MM.1S (cell line): ENCODE measurements around the gene FBLN1.
"Not testable (repeated sequence)": the region's sequence is repeated elsewhere in the genome, so short reads cannot be mapped to it uniquely, and the experiment has no call there.

Experiments
- DNase-seq: peaks from one replicate; pipeline ENCODE4 v3.0.0-alpha.2; 2015
- H2AFZ ChIP-seq: fragments of 300-600 bp; sonication (generic); 2 replicates; pipeline ENCODE4 v1.6.0; 2016; ENCODE audit warnings: antibody characterized with exemption, low read length
- H3F3A ChIP-seq: fragments of 300-600 bp; sonication (generic); 2 replicates; pipeline ENCODE4 v1.6.1; 2016; ENCODE audit warnings: mild to moderate bottlenecking, antibody characterized with exemption, low read length, moderate library complexity, mixed read lengths; ENCODE audit not compliant: insufficient read depth
- H3K27ac ChIP-seq: fragments of 300-600 bp; sonication (generic); 2 replicates; pipeline ENCODE4 v1.5.1; 2016; ENCODE audit warnings: mild to moderate bottlenecking, low read length
- H3K27me3 ChIP-seq: fragments of 300-600 bp; sonication (generic); replicated peaks from 2 replicates; pipeline ENCODE4 v1.6.0; 2016; ENCODE audit warnings: low read length; ENCODE audit not compliant: insufficient read depth
- H3K36me3 ChIP-seq: fragments of 300-600 bp; sonication (generic); replicated peaks from 2 replicates; pipeline ENCODE4 v1.6.1; 2016; ENCODE audit warnings: mild to moderate bottlenecking, low read length, mixed read lengths; ENCODE audit not compliant: insufficient read depth
- H3K4me1 ChIP-seq: fragments of 300-600 bp; sonication (generic); 2 replicates; pipeline ENCODE4 v1.6.1; 2016; ENCODE audit warnings: low read length, mixed read lengths
- H3K4me2 ChIP-seq: fragments of 300-600 bp; sonication (generic); 2 replicates; pipeline ENCODE4 v1.6.0; 2016; ENCODE audit warnings: low read depth, low read length
- H3K4me3 ChIP-seq: fragments of 300-600 bp; sonication (generic); 2 replicates; pipeline ENCODE4 v1.5.1; 2016; ENCODE audit warnings: low read length, mixed read lengths
- H3K79me2 ChIP-seq: fragments of 300-600 bp; sonication (generic); 2 replicates; pipeline ENCODE4 v1.6.1; 2016; ENCODE audit warnings: mixed run types, low read length, mixed read lengths
- H3K9ac ChIP-seq: fragments of 300-600 bp; sonication (generic); 2 replicates; pipeline ENCODE4 v1.6.1; 2016; ENCODE audit warnings: low read length, mixed read lengths
- H3K9me2 ChIP-seq: fragments of 300-600 bp; sonication (generic); replicated peaks from 2 replicates; pipeline ENCODE4 v1.6.1; 2016; ENCODE audit warnings: mild to moderate bottlenecking, low read length, mixed read lengths; ENCODE audit not compliant: insufficient read depth
- H3K9me3 ChIP-seq: fragments of 300-600 bp; sonication (generic); replicated peaks from 2 replicates; pipeline ENCODE4 v1.6.1; 2016; ENCODE audit warnings: mild to moderate bottlenecking, low read length, mixed read lengths; ENCODE audit not compliant: insufficient read depth
- H4K20me1 ChIP-seq: fragments of 300-600 bp; sonication (generic); 2 replicates; pipeline ENCODE4 v1.6.1; 2016; ENCODE audit warnings: mild to moderate bottlenecking, low read length, moderate library complexity, mixed read lengths; ENCODE audit not compliant: insufficient read depth
- CTCF ChIP-seq: fragments of 300-600 bp; sonication (generic); IDR thresholded peaks from 2 replicates; pipeline ENCODE4 v1.5.1; 2016; ENCODE audit warnings: antibody characterized with exemption, low read length, mixed read lengths
- EZH2 ChIP-seq: fragments of 300-600 bp; sonication (generic); optimal IDR thresholded peaks from 2 replicates; pipeline ENCODE3; 2017; ENCODE audit warnings: low read depth, mild to moderate bottlenecking, antibody characterized with exemption, low read length, mixed read lengths
- EZH2phosphoT487 ChIP-seq: fragments of 300-600 bp; sonication (generic); IDR thresholded peaks from 2 replicates; pipeline ENCODE4 v1.6.1; 2018; ENCODE audit warnings: antibody characterized with exemption, low read length

The FBLN1 gene

GRCh38 chr22:45552580-45553350, 50.1 kb downstream of the FBLN1 start:
- Histone ChIP-seq H3K27me3 (peaks cover 58% of the 10 kb centered on the region), H3K36me3 (no peaks in the 10 kb centered on the region), H3K9me2 (no peaks in the 10 kb centered on the region), H3F3A (no peaks in the 10 kb centered on the region), H2AFZ (no peak overlapping the region), H3K4me2 (no peak overlapping the region), H3K4me1 (no peaks in the 10 kb centered on the region), H4K20me1 (no peaks in the 10 kb centered on the region), H3K9me3 (no peaks in the 10 kb centered on the region), H3K27ac (no peak overlapping the region), H3K9ac (no peak overlapping the region), H3K79me2 (no peaks in the 10 kb centered on the region), H3K4me3 (no peak overlapping the region)
- no peak for DNase-seq
- TF ChIP-seq CTCF, result no peak
- no peak for TF ChIP-seq EZH2phosphoT487
- no peak for TF ChIP-seq EZH2

DNA sequence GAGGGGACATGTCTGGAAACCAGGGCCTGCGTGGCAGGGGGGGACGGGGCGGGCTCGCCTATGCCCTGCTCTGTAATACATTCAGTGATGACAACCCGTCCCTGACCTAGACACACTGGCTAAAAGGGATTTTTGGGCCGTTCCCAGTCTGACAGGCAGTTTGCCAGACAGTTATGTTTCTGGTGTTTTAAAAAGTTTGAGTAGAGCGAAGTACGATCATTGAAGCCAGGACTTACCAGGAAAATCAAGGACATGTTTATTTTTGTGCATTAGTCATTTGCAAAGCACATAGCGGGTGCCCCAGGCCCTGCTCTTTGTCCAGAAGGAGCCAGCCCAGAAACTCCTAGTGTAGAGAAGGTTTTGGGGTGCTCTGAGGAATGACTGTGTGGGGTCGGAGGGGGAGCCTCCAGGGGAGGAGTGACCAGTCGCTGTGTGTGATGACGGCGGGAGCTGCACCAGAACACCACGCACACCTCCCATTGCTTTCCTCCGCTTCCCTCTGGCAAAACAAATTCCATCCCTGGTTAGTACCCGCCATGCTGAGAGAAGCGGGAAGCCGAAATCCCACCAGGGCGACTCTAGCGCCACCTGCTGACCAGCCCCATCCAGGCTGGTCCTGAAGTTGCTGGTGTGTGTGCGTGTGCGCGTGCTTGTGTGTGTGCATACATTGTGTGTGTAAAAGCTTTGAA, 50.8 kb downstream of the FBLN1 start:
- Histone ChIP-seq H3K9me3 (no peaks in the 10 kb centered on the region), H3K4me1 (no peaks in the 10 kb centered on the region), H3K9me2 (no peaks in the 10 kb centered on the region), H3K27me3 (peaks cover 51% of the 10 kb centered on the region), H3K36me3 (no peaks in the 10 kb centered on the region), H3K79me2 (no peaks in the 10 kb centered on the region), H3F3A (no peaks in the 10 kb centered on the region), H3K4me2 (peak overlapping the region; percentile 79; the same call in 1 of the 2 replicates), H3K27ac (no peak overlapping the region), H4K20me1 (no peaks in the 10 kb centered on the region), H3K4me3 (peak overlapping the region; percentile 51), H2AFZ (peak overlapping the region; percentile 61), H3K9ac (no peak overlapping the region)
- peak; percentile 49 for DNase-seq
- TF ChIP-seq EZH2phosphoT487, result no peak
- peak; percentile 74 for TF ChIP-seq CTCF

DNA sequence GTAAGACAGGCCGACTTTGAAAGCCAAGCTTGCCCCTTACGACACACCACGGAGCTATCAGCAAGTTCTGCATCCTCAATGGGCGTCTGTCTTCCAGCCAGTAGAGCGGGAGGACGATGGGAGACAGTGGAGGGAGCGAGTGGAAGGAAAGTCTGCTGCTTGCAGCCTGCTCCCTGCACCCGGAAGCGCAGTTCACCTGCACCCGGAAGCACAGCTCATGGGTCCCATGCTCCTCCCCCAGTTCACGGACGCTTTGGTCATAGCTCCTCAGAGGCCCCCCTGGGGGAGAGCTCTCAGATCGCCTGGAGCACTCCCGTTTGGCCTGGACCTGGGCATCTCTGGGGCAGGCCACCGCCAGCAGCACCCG, 51.3 kb downstream of the FBLN1 start:
- TF ChIP-seq EZH2phosphoT487, result no peak
- Histone ChIP-seq H4K20me1 (no peaks in the 10 kb centered on the region), H3K9ac (no peak overlapping the region), H2AFZ (peak overlapping the region; percentile 61), H3K4me1 (no peaks in the 10 kb centered on the region), H3K9me3 (no peaks in the 10 kb centered on the region), H3K9me2 (no peaks in the 10 kb centered on the region), H3K4me2 (peak overlapping the region; percentile 79; the same call in 1 of the 2 replicates), H3K4me3 (peak overlapping the region; percentile 51), H3K27ac (no peak overlapping the region), H3F3A (no peaks in the 10 kb centered on the region), H3K36me3 (no peaks in the 10 kb centered on the region), H3K79me2 (no peaks in the 10 kb centered on the region), H3K27me3 (peaks cover 50% of the 10 kb centered on the region)
- DNase-seq, result peak; percentile 35

DNA sequence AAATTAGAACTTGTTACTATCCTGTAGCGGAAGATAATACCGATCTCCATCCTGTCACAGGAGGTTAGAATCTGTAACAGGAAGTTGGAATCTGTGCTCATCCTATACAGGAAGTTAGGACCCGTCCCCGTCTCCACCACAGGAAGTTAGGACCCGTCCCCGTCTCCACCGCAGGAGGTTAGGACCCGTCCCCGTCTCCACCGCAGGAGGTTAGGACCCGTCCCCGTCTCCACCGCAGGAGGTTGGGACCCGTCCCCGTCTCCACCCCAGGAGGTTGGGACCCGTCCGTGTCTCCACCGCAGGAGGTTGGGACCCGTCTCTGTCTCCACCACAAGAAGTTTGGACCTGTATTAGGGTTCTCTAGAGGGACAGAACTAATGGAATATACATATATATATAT, 52.2 kb downstream of the FBLN1 start:
- TF ChIP-seq EZH2 (no peak), EZH2phosphoT487 (no peak), CTCF (no peak)
- H3K36me3 ChIP-seq, result no peaks in the 10 kb centered on the region
- H3K9ac ChIP-seq, result no peak overlapping the region

GRCh38 chr22:45557926-45558325, 55.2 kb downstream of the FBLN1 start:
- DNase-seq, H3K36me3 ChIP-seq, H3K4me3 ChIP-seq, H3F3A ChIP-seq, H3K9me2 ChIP-seq, H3K9ac ChIP-seq, H3K27ac ChIP-seq, H2AFZ ChIP-seq, H3K4me1 ChIP-seq, H3K9me3 ChIP-seq, H4K20me1 ChIP-seq, H3K4me2 ChIP-seq, H3K79me2 ChIP-seq: not testable (repeated sequence)
- peaks cover 46% of the 10 kb centered on the region for H3K27me3 ChIP-seq

More for the DNA sequence above, 52.2 kb downstream of the FBLN1 start:
- Histone ChIP-seq H2AFZ (0 out of 2 replicates have a peak overlapping the region, but pooled peaks have one; percentile 61), H3K27me3 (peaks cover 50% of the 10 kb centered on the region), H3K9me3 (no peaks in the 10 kb centered on the region), H3K4me1 (no peaks in the 10 kb centered on the region), H3K4me3 (no peak overlapping the region), H3F3A (no peaks in the 10 kb centered on the region), H3K79me2 (no peaks in the 10 kb centered on the region), H4K20me1 (no peaks in the 10 kb centered on the region), H3K27ac (no peak overlapping the region), H3K4me2 (no peak overlapping the region), H3K9me2 (no peaks in the 10 kb centered on the region)
- no peak for DNase-seq
